ENCODE data around the gene SPATA16.
"Not testable (repeated sequence)": the region's sequence is repeated elsewhere in the genome, so short reads cannot be mapped to it uniquely, and the experiment has no call there.

The SPATA16 gene

DNA sequence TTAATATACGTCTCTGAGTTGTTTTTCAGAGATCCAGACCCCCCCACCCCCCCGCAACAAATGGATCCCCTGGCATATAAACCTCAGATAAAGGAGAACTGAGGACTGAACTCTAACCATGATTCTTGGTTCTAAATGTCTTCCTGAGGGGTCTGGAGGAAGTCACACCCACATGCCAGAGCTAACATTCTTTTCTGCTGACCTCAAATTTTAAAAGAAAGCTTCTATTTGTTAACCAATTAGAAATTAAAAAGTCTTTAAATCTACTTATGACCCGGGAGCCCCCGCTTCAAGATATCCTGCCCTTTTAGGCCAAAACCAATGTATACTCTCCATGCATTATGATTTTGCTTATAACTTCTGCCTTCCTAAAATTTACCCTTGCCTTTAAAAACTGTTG lies 202.2 kb downstream of the SPATA16 start:
- peak in 1 of 2 experiments; percentile 5 for DNase-seq

GRCh38 chr3:172931746-172932285 lies 209.2 kb downstream of the SPATA16 start:
- no peak for DNase-seq

GRCh38 chr3:172929451-172929850 lies 211.6 kb downstream of the SPATA16 start:
- no peak for DNase-seq

DNA sequence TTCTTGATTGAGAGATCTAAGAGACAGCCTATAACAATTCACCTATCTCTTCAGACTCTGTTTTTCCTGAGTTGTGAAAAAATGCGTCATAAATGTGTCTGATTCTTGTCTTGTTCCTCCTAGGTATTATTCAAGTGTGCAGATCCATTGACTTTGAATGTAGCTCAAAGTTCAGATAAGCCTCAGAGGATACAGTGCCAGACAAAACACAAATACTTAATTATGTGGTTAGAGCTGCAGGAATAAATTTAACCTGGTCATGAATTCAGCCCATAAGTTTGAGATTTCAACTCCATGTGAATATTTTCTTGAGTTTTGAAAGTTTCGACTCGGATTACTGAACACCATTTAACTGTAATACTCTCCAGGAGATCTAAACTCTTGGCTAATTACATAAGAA lies 216.5 kb downstream of the SPATA16 start:
- no peak for DNase-seq

- DNase-seq: no peak
Observed at GRCh38 chr3:172919297-172919683, 221.7 kb downstream of the SPATA16 start.

GRCh38 chr3:172918568-172919296 lies 222.3 kb downstream of the SPATA16 start:
- DNase-seq: no peak

DNA sequence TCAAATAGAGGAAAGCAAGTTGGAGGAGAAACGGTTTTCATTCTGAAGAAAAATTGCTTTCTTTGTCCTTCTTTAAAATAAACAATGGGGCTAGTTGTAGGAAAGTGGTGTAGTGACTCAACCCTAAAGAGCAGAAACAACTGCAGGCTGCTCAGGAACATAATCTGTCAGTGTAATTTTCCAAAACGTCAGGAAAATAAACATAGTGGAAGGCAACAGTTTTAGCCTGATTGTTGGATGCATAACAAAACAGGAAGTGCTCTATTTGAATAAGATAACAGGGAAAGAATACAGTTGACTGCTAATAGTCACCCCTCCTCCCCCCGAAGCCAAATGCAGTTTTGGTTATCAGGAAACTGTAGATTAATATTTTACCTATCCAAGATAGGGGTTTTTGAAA lies 222.9 kb downstream of the SPATA16 start:
- DNase-seq: no peak

GRCh38 chr3:172915911-172916514 lies 225.0 kb downstream of the SPATA16 start:
- DNase-seq: no peak

DNA sequence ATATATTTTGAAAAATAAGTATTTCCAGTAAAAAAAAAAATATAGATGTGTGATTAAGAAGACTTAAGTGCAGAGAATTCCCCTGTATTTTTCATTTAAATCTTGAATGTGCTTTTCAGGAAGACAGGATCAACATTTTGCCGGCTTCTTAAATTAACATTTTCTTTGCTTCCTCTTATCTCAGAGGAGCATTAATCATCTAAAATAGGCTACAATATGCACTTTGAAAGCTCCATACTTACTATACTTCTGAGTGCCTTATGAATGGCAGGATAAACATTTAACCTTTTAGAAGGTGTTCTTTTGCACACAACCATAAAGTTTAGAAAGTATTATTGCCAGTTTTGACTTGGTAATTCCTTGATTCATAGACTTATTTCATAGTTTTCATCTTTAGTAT lies 226.2 kb downstream of the SPATA16 start:
- no peak for DNase-seq

DNA sequence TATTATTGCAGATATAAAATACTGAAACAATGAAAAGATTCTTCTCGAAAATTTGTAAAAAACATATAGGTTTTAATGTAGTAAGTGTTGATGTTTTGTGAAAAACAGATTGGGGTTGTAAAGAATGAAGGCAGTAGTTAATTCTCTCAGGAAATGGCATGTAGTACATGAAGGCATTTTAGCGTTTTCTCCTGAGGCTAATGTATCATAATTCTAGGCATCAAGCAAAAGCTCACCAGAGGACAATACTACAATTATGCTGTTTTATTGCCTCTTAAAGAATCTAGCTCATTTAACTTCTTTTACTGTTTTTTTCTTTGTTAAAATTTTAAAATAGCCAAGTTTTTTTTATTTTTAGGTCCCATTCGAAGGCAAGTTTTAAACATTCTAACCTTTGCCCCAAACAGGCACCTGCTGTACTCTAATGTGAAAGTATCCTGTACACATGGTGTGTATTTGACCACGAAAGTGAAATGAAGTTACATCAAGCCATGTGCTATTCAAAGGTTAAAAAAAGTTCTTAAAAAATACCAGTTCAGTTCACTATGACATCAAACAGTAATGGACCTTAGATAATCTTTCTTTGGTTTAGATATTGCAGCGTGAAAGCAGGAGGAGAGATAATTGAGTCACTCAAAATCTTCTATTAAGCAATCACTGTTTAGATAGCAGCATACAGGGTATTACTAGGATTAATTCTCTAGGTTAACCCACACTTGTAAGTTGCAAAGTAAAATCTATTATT lies 227.0 kb downstream of the SPATA16 start:
- no peak for DNase-seq

DNA sequence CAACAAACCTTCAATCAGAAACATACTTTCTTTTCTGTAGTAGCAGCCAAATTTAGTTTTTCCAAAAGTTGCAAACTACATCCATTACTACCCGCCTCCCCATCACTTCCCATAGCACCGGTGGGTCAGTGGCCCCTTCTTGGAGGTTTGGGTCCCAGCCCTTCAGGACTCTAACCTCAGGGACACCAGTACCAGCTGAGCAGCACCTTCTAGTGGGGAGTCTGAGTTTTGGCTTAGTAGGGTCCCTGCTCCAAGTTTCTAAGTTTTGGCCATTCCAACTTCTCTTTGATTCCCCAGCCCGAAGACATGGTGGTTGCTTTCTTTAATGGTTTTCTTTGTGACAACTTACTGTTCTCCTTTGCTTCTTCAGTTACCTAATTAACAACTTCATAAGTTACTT lies 229.9 kb downstream of the SPATA16 start:
- no peak for DNase-seq

DNA sequence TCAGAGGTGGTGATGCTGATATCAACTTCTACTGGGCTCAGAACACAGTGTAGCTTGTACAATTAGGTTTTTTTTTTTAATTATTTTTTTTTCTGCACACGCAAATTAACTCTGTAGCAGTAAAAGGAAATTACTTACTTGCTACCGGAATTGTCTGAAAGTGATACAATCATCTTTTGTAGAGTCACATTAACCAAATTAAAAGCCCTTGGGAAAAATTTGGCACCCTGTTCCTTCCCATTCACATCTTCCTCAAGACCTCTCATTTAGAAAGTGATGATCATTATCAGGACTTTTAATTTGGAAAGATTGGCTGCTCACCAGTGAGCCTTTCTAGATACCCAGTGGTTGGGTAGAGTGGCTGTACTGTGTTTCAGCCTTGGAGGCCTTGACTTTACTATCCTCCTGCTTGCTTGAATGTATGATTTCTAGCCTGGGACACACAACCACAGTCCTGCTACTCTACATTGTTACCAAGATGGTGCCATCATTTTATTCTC lies 232.2 kb downstream of the SPATA16 start:
- no peak for DNase-seq

DNA sequence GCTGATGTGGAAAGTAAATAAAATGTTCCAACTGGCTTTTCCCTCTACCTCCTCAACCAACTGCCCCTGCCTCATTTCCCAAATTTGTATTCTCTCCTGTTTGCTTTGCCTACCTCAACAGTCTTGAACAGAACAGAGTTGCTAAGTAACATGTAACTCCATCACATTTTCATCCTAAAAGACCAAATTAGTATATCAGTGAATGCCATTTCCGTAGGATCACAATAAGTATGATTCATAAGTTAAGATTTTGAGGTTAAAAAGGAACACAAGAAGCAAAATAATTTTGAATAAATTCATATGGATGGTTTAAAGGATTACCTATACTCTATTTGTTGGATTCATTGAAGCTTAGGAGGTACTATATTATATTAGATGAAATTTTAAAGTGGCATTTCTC lies 235.6 kb downstream of the SPATA16 start:
- DNase-seq: no peak

GRCh38 chr3:172904711-172905373 lies 236.2 kb downstream of the SPATA16 start:
- no peak for DNase-seq

DNA sequence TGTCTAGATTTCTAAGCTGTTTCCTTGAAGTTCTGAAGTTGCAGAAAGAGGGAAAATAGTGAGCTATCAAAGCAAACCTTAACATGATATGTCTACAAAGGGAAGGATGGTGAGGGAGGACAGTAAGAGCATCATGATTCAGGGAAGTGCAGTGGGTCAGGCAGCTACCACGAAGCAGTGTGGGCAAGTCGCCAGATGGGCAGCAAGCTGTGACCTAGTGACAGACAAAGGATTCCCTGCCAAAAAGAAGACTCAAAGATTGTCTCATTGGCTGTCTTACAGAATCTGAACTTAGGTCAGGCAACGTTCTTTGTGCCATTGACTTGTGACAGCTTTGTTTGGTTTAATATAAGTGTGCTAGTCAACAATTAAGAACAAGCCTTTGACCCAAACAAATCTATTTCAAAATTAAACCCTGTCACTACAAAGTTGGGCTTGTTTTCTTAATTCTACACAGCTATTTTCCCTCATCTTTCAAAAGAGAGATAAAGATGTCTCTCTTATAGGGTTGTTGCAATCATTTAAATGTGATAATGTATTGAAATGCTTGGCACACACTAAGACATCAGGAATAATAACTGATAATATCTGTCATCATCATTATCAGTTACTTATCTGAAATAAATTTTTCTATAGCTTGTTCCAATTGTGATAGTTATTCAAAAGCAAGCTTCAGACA lies 237.3 kb downstream of the SPATA16 start:
- DNase-seq: no peak

DNA sequence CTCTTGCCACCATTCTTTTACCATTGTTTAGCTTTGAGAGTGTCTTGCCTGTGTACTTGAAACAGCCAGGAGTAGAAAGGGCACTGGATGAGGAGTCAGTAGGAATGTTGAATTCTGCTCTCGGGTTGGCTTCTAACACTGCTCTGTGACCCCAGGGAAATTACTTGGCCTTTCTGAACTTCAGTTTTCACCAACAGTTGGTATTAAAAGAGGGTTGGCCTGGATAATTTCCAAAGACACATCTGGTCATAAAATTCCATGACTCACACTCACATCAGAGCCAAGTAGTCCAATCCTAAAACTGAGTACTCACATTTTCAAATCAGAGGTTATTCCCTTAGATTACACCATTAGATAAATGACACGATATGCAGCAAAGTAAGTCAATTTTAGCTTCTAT lies 248.9 kb downstream of the SPATA16 start:
- no peak for DNase-seq

GRCh38 chr3:172885704-172886103 lies 255.3 kb downstream of the SPATA16 start:
- no peak for DNase-seq

- DNase-seq: peak in 1 of 2 experiments; percentile 9
Observed at GRCh38 chr3:172882563-172882962, 258.5 kb downstream of the SPATA16 start.

GRCh38 chr3:172879381-172879780 lies 261.7 kb downstream of the SPATA16 start:
- not testable (repeated sequence) for DNase-seq

DNA sequence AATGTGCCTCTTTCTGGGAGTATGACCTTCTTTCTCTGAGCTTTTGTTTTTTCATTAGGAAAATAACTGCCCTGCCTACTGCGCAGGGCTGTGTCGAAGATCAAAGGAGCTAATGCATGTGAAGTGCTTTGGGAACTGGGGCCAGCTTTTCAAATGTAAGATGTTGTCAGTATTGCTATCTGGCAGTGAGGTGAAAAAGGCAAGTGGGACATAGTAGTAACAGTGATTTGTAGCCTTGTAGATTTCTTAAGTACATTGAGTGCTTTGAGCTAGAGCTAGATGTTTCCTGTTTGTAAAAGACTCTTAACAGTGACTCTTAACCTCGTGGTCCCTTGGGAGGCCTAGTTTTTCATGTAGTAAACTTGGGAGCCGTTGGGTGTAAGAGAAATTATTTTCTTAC lies 264.0 kb downstream of the SPATA16 start:
- no peak for DNase-seq

DNA sequence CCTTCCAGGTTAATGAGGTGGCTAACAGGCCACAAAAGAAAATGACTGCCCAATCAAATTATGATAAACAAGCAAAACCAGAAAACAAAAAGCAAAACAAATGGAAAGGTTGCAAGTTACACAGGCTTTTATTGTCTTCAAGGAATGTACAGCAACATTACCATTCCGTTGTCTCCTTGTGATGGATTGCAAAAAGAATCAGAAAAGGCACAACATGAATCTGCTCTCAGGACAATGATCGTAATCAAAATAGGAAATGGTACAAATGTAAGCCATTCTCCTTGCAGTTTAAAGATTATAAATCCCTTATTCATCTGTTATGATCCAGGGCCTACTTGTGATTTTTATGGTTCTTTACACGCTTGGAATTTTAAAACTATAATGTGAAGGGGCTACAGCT lies 264.7 kb downstream of the SPATA16 start:
- no peak for DNase-seq

DNA sequence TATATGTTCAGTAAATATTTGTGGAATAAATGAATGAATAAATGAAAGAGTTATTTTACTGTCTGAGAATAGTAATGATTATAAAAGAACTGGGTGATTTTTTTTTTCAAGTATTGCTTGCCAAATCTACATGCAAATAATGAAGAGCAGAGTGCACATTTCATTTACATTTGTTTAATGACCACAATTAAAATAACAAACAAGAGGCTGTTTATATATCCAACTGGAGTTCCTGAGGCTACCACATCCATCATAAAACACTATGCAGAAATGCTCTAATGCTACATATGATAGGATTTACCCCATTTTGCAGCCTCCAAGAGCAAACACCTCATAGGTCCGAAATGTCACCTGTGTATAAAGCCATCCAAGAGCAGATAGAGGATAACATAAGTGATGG lies 266.0 kb downstream of the SPATA16 start:
- no peak for DNase-seq

All from Kasumi-1 (cell line).